ENCODE data around the gene NARS2. TPM values are rescaled to one million over a fixed set of nuclear protein-coding genes. Genes with fewer than 3 reads are reported as not detected.

NARS2 gene
- polyA plus RNA-seq, 1 experiment: 18.4 TPM

DNA sequence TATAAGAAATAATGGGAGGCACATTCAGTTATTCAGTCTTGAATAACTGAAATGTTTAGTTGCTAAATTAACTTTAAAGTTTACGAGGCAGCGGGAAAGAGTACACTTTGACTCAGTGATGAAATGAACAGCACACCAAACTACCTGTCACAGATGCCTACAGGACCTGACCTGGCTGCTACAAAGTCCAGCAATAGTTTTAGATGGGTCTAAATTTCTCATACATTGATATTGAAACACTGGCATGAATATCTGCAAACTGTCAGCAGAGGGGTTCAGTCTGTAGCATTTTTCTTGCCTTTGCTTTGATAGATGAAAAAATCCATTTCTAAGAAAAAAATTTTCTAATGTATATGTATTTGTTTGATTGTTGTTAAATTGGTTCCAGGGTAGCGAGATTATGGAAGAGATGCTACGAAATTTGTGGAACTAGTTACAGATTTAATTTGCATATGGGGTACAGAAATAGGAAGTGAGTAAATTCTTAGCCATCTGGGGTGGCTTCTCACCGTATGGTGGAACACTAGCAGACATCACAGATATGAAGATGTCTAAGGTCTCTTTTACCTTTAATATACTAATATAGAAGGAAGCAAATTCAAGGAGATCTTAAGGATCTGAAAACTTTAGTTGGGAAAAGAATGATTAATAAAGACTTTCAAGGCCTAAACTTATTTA lies 136.2 kb downstream of the NARS2 start:
- TF ChIP-seq, protein P1, sequence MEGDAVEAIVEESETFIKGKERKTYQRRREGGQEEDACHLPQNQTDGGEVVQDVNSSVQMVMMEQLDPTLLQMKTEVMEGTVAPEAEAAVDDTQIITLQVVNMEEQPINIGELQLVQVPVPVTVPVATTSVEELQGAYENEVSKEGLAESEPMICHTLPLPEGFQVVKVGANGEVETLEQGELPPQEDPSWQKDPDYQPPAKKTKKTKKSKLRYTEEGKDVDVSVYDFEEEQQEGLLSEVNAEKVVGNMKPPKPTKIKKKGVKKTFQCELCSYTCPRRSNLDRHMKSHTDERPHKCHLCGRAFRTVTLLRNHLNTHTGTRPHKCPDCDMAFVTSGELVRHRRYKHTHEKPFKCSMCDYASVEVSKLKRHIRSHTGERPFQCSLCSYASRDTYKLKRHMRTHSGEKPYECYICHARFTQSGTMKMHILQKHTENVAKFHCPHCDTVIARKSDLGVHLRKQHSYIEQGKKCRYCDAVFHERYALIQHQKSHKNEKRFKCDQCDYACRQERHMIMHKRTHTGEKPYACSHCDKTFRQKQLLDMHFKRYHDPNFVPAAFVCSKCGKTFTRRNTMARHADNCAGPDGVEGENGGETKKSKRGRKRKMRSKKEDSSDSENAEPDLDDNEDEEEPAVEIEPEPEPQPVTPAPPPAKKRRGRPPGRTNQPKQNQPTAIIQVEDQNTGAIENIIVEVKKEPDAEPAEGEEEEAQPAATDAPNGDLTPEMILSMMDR (IDR thresholded peaks at IDR 0.05; ENCODE audit: low read depth, low read length): no peak
- H3K27ac ChIP-seq (ENCODE audit: low read depth, low read length): no peak overlapping the region
- ChIA-PET POLR2A (no interaction called here), CTCF (no interaction called here)
- no peak overlapping the region for H3K4me3 ChIP-seq (ENCODE audit: low read depth, low read length)
- no peaks in the 10 kb centered on the region for H3K27me3 ChIP-seq (ENCODE audit: control insufficient read depth, insufficient read depth, low read length)
- no peak for DNase-seq (ENCODE audit: low read depth, low spot score)
- no peaks in the 10 kb centered on the region for H3K9me3 ChIP-seq (ENCODE audit: control insufficient read depth, insufficient read depth, low read length)

GRCh38 chr11:78432956-78433355 lies 141.7 kb downstream of the NARS2 start:
- Histone ChIP-seq H3K9me3 (ENCODE audit: control insufficient read depth, insufficient read depth, low read length) (no peaks in the 10 kb centered on the region), H3K27ac (ENCODE audit: low read depth, low read length) (no peak overlapping the region), H3K4me3 (ENCODE audit: low read depth, low read length) (no peak overlapping the region), H3K27me3 (ENCODE audit: control insufficient read depth, insufficient read depth, low read length) (no peaks in the 10 kb centered on the region)
- CTCF ChIA-PET: interaction anchor here (0.6 to 0.7 kb wide), 6 partner anchors 17 to 981 kb away, joined by 3 to 6 read pairs (median 4); no protein-coding TSS in a partner anchor
- TF ChIP-seq, protein P1 (IDR thresholded peaks at IDR 0.05; ENCODE audit: low read depth, low read length): no peak
- no peak for DNase-seq (ENCODE audit: low read depth, low spot score)
- POLR2A ChIA-PET: no interaction called here

- CTCF ChIA-PET: interaction anchor here (0.6 to 2.5 kb wide), 12 partner anchors 9 to 982 kb away, joined by 3 to 10 read pairs (median 4); no protein-coding TSS in a partner anchor
- POLR2A ChIA-PET: interaction anchor here (0.7 to 1.0 kb wide), 2 partner anchors 10 to 13 kb away, joined by 3 to 4 read pairs; no protein-coding TSS in a partner anchor
- TF ChIP-seq, protein P1 (IDR thresholded peaks at IDR 0.05; ENCODE audit: low read depth, low read length): peak; percentile 50
- Histone ChIP-seq H3K27me3 (ENCODE audit: control insufficient read depth, insufficient read depth, low read length) (no peaks in the 10 kb centered on the region), H3K27ac (ENCODE audit: low read depth, low read length) (no peak overlapping the region), H3K4me3 (ENCODE audit: low read depth, low read length) (no peak overlapping the region), H3K9me3 (ENCODE audit: control insufficient read depth, insufficient read depth, low read length) (no peaks in the 10 kb centered on the region)
- no peak for DNase-seq (ENCODE audit: low read depth, low spot score)
These were observed 142.6 kb downstream of the NARS2 start for GRCh38 chr11:78432058-78432515.

GRCh38 chr11:78429660-78430059 lies 145.0 kb downstream of the NARS2 start:
- Histone ChIP-seq H3K4me3 (ENCODE audit: low read depth, low read length) (no peak overlapping the region), H3K27me3 (ENCODE audit: control insufficient read depth, insufficient read depth, low read length) (no peaks in the 10 kb centered on the region), H3K9me3 (ENCODE audit: control insufficient read depth, insufficient read depth, low read length) (no peaks in the 10 kb centered on the region), H3K27ac (ENCODE audit: low read depth, low read length) (no peak overlapping the region)
- ChIA-PET CTCF (interaction anchor here (0.6 to 2.5 kb wide), 4 partner anchors 9 to 279 kb away, joined by 3 to 10 read pairs (median 4); no protein-coding TSS in a partner anchor), POLR2A (no interaction called here)
- no peak for DNase-seq (ENCODE audit: low read depth, low spot score)
- TF ChIP-seq, protein P1 (IDR thresholded peaks at IDR 0.05; ENCODE audit: low read depth, low read length): no peak

DNA sequence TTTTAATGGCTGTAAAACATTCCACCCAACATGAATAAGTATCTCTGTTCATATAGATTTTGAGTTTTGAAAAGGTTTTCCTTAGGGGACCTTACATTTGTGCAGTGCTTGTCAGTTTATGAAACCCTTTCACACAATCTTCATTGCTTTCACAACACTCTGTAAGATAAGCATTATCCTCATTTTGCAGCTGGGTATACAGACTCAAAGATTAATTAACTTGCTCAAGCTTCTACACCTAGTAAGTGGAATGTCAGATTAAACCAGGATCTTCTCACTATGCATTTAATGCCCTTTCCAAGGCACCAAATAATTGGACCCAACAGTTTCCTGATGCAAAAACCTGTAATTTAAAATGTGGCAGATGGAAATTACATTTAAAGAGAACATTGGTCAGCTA lies 145.5 kb downstream of the NARS2 start:
- Histone ChIP-seq H3K27me3 (ENCODE audit: control insufficient read depth, insufficient read depth, low read length) (no peaks in the 10 kb centered on the region), H3K4me3 (ENCODE audit: low read depth, low read length) (no peak overlapping the region), H3K9me3 (ENCODE audit: control insufficient read depth, insufficient read depth, low read length) (no peaks in the 10 kb centered on the region), H3K27ac (ENCODE audit: low read depth, low read length) (no peak overlapping the region)
- DNase-seq (ENCODE audit: low read depth, low spot score): no peak
- TF ChIP-seq, protein P1 (IDR thresholded peaks at IDR 0.05; ENCODE audit: low read depth, low read length): no peak
- POLR2A ChIA-PET: no interaction called here
- CTCF ChIA-PET: interaction anchor here (0.8 to 1.6 kb wide), 2 partner anchors 8 to 135 kb away, joined by 3 to 6 read pairs; no protein-coding TSS in a partner anchor

All from AG04450 (cell line).